HCT116 (cell line): ENCODE measurements around the gene C16orf74. TPM values are rescaled to one million over a fixed set of nuclear protein-coding genes. Genes with fewer than 3 reads are reported as not detected.

Source experiments
- ATAC-seq: fragments of 200-7000 bp; cut with Tn5 transposase; 2 replicates; pipeline ENCODE4 v1.9.1; 2020; ENCODE audit warnings: mild to moderate bottlenecking, moderate library complexity
- BruUV-seq: library from RNA; stranded (reverse); fragments of 400-500 nt; replicated peaks from 2 replicates; lab custom pipeline; 2021; lab: Mats Ljungman, UMichigan
- CTCF ChIA-PET: fragments of 300-600 bp; sonication (Branson Sonifier 250); formaldehyde crosslinking; loops from one replicate; lab custom pipeline; 2021; ENCODE audit warnings: antibody characterized with exemption; lab: Charles Lee
- POLR2A ChIA-PET: fragments of 300-600, 350-600 bp; sonication (Branson Sonifier 250); formaldehyde crosslinking; loops from one replicate; lab custom pipeline; 2021; ENCODE audit warnings: antibody characterized with exemption; lab: Charles Lee
- RAD21 ChIA-PET, 2 experiments: fragments of 300-600 bp; sonication (Branson Sonifier 250); formaldehyde crosslinking; loops; one replicate each; lab custom pipeline; 2023; ENCODE audit warnings: low total read pairs in 2 of 2; ENCODE audit not compliant: uncharacterized antibody in 2 of 2, unreplicated experiment in 2 of 2, low non-redundant PET in 1 of 2; lab: Charles Lee
- DNase-seq: peaks from one replicate; pipeline ENCODE4 v3.0.0-alpha.2; 2010; ENCODE audit warnings: low read depth, low spot score
- H2AFZ ChIP-seq: fragments of 200-600 bp; shearing (Covaris generic), sonication (generic); 2 replicates; pipeline ENCODE4 v1.6.1; 2017; ENCODE audit warnings: low read depth, mixed run types, mixed read lengths, antibody characterized with exemption, low read length; ENCODE audit not compliant: poor library complexity, severe bottlenecking
- H3K27ac ChIP-seq: 2 replicates; pipeline ENCODE4 v1.5.1; 2012; ENCODE audit warnings: low read depth, low read length
- H3K27me3 ChIP-seq: fragments of 200-600 bp; sonication (generic); 2 replicates; pipeline ENCODE4 v1.6.1; 2016; ENCODE audit warnings: mixed run types, low read length, mixed read lengths; ENCODE audit not compliant: insufficient read depth
- H3K36me3 ChIP-seq, 2 experiments: fragments of 200-500 bp in 1 of 2; fragments of 200-600 bp in 1 of 2; sonication (Bioruptor generic) in 1 of 2; sonication (generic) in 1 of 2; 2 replicates each; pipeline versions ENCODE4 v1.5.1 to v1.6.1; 2014 to 2016; ENCODE audit warnings: low read length in 2 of 2, inconsistent platforms in 1 of 2, mixed read lengths in 1 of 2, mixed run types in 1 of 2; ENCODE audit not compliant: insufficient read depth in 2 of 2, control insufficient read depth in 1 of 2
- H3K4me1 ChIP-seq, 2 experiments: fragments of 200-600 bp in 1 of 2; sonication (generic) in 1 of 2; 2 replicates each; pipeline versions ENCODE4 v1.5.1 to v1.6.1; 2012 to 2017; ENCODE audit warnings: low read length in 2 of 2, inconsistent platforms in 1 of 2, mild to moderate bottlenecking in 1 of 2, mixed read lengths in 1 of 2, mixed run types in 1 of 2, moderate library complexity in 1 of 2; ENCODE audit not compliant: insufficient read depth in 2 of 2, control insufficient read depth in 1 of 2
- H3K4me2 ChIP-seq: fragments of 200-600 bp; sonication (generic); 2 replicates; pipeline ENCODE4 v1.6.1; 2017; ENCODE audit warnings: mixed run types, low read length, mixed read lengths
- H3K4me3 ChIP-seq, 2 experiments: fragments of 200-600 bp in 1 of 2; sonication (generic) in 1 of 2; replicated peaks in 1 of 2; 2 replicates each; pipeline ENCODE4 v1.5.1; 2011 to 2016; ENCODE audit warnings: low read length in 2 of 2, control low read depth in 1 of 2, low read depth in 1 of 2, mild to moderate bottlenecking in 1 of 2, mixed read lengths in 1 of 2, mixed run types in 1 of 2
- H3K79me2 ChIP-seq: fragments of 200-600 bp; sonication (generic); 2 replicates; pipeline ENCODE4 v1.6.1; 2017; ENCODE audit warnings: mild to moderate bottlenecking, mixed run types, low read length, moderate library complexity, mixed read lengths; ENCODE audit not compliant: insufficient read depth
- H3K9ac ChIP-seq: fragments of 200-600 bp; sonication (generic); 2 replicates; pipeline ENCODE4 v1.6.1; 2016; ENCODE audit warnings: low read length, mixed read lengths
- H3K9me2 ChIP-seq: fragments of 200-600 bp; sonication (generic), shearing (Covaris generic); 2 replicates; pipeline ENCODE4 v1.6.1; 2017; ENCODE audit warnings: mixed run types, mild to moderate bottlenecking, moderate library complexity; ENCODE audit not compliant: insufficient read depth
- H3K9me3 ChIP-seq, 2 experiments: fragments of 200-500 bp in 1 of 2; fragments of 200-600 bp in 1 of 2; sonication (Bioruptor generic) in 1 of 2; sonication (generic) in 1 of 2; 2 replicates each; pipeline ENCODE4 v1.6.1; 2014 to 2017; ENCODE audit warnings: low read length in 2 of 2, mixed read lengths in 2 of 2, inconsistent platforms in 1 of 2, low read depth in 1 of 2, mild to moderate bottlenecking in 1 of 2, mixed run types in 1 of 2, moderate library complexity in 1 of 2; ENCODE audit not compliant: control insufficient read depth in 1 of 2, insufficient read depth in 1 of 2
- H4K20me1 ChIP-seq: fragments of 200-600 bp; sonication (generic), shearing (Covaris generic); 2 replicates; pipeline ENCODE4 v1.6.1; 2017; ENCODE audit warnings: mixed run types, mild to moderate bottlenecking, moderate library complexity; ENCODE audit not compliant: insufficient read depth
- CBX3 ChIP-seq: IDR thresholded peaks from 2 replicates; pipeline ENCODE4 v1.6.1; 2012; ENCODE audit warnings: low read depth
- CEBPB ChIP-seq: IDR thresholded peaks from 2 replicates; pipeline ENCODE4 v1.6.1; 2012; ENCODE audit warnings: low read depth
- EGR1 ChIP-seq: IDR thresholded peaks from 2 replicates; pipeline ENCODE4 v1.6.1; 2012; ENCODE audit warnings: low read depth
- EZH2 ChIP-seq: fragments of 200-600 bp; sonication (generic); IDR thresholded peaks from 2 replicates; pipeline ENCODE4 v1.6.1; 2017; ENCODE audit warnings: antibody characterized with exemption, mixed run types
- EZH2phosphoT487 ChIP-seq: fragments of 200-600 bp; IDR thresholded peaks from 2 replicates; pipeline ENCODE4 v1.6.1; 2018; ENCODE audit warnings: antibody characterized with exemption, borderline replicate concordance
- FOSL1 ChIP-seq: IDR thresholded peaks from 2 replicates; pipeline ENCODE4 v1.6.1; 2012; ENCODE audit warnings: low read depth
- JUND ChIP-seq: IDR thresholded peaks from 2 replicates; pipeline ENCODE4 v1.6.1; 2012
- POLR2AphosphoS5 ChIP-seq: IDR thresholded peaks from 2 replicates; pipeline ENCODE4 v1.6.1; 2011; ENCODE audit warnings: mild to moderate bottlenecking, low read depth, low read length, moderate library complexity
- RAD21 ChIP-seq: IDR thresholded peaks from 2 replicates; pipeline ENCODE4 v1.6.1; 2012; ENCODE audit warnings: low read depth, mild to moderate bottlenecking
- SIN3A ChIP-seq: IDR thresholded peaks from 2 replicates; pipeline ENCODE4 v1.6.1; 2012; ENCODE audit warnings: low read depth
- SP1 ChIP-seq: IDR thresholded peaks from 2 replicates; pipeline ENCODE4 v1.6.1; 2012; ENCODE audit warnings: low read depth
- SRF ChIP-seq: IDR thresholded peaks from 2 replicates; pipeline ENCODE4 v1.6.1; 2012; ENCODE audit warnings: low read depth
- YY1 ChIP-seq: IDR thresholded peaks from 2 replicates; pipeline ENCODE4 v1.6.1; 2011; ENCODE audit warnings: low read length, low read depth, moderate library complexity, mild to moderate bottlenecking; ENCODE audit not compliant: insufficient replicate concordance; ENCODE audit errors: extremely low read depth
- ZFX ChIP-seq: fragments of 450-650 bp; IDR thresholded peaks from 2 replicates; pipeline ENCODE4 v1.6.1; 2017
- ZNF274 ChIP-seq: fragments of 200-500 bp; sonication (Bioruptor generic); IDR thresholded peaks from 2 replicates; pipeline ENCODE4 v1.6.1; 2014; ENCODE audit warnings: mild to moderate bottlenecking, low read depth, low read length, inconsistent platforms
- intact Hi-C: fragments of 100-400 bp; cut with micrococcal nuclease; formaldehyde crosslinking; loops from 2 replicates; pipeline ENCODE4 v1.10.0; 2022
- total RNA-seq: library from RNA; stranded (reverse); gene quantifications from one replicate; pipeline ENCODE4 v1.2.1, GENCODE V29; 2021; ENCODE audit not compliant: unreplicated experiment
- TF ChIP-seq, protein P1 (sequence below): IDR thresholded peaks from 2 replicates; pipeline ENCODE4 v1.6.1; 2011; ENCODE audit warnings: mild to moderate bottlenecking, low read length, moderate library complexity; ENCODE audit not compliant: insufficient replicate concordance; ENCODE audit errors: extremely low read depth
- TF ChIP-seq, protein P2 (sequence below): IDR thresholded peaks from 2 replicates; pipeline ENCODE4 v1.6.1; 2012
- TF ChIP-seq, protein P3 (sequence below), 3 experiments: fragments of 200-600 bp in 1 of 3; sonication (generic) in 1 of 3; IDR thresholded peaks in 2 of 3; conservative IDR thresholded peaks in 1 of 3; 2 replicates each; pipeline ENCODE4 v1.5.1; 2012 to 2017; ENCODE audit warnings: low read depth in 2 of 3, low read length in 2 of 3, antibody characterized with exemption in 1 of 3, borderline replicate concordance in 1 of 3, control low read depth in 1 of 3, mild to moderate bottlenecking in 1 of 3, mixed read lengths in 1 of 3, mixed run types in 1 of 3, moderate library complexity in 1 of 3; ENCODE audit not compliant: insufficient read depth in 1 of 3

Gene C16orf74
- total RNA-seq, 1 experiment from 2014 or later = 30.0 TPM

DNA sequence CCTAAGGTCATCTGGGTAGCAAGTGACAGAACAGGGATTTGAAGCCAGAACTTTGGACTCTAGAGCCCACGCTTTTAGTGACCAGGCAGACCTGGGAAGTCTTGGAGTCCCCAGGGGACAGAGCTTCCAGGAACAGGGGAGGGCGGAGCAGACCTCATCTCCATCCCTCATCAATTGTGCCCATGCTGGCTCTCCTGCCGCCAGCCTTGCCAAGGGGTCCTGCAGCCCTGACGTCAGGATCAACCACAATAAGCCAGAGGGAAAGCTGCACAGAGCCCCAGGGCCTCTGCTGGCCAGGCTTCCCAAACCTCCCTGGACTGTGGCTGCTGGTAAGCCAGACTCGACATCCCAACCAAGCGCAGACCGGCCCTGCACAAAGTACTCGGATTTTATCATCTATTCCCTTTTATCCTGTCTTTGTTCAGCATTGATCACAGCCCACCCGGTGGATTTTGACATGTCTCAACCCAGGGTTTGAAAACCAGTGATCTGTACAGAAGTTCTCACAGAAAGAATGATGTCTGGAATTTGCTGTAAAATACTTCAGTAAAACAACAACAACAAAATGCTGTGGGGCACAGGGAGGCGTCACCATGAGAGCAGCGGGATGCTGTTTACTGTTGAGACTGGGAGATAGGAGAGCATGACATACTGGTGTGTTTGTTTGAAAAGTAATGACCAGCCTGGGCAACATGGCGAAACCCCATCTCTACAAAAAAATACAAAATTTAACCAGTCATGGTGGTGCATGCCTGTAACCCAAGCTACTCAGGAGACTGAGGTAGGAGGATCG, 11.8 kb downstream of the C16orf74 start:
- POLR2A ChIA-PET = no interaction called here
- H4K20me1 ChIP-seq = no peaks in the 10 kb centered on the region
- no peak overlapping the region for H2AFZ ChIP-seq
- RAD21 ChIA-PET = no interaction called here
- intact Hi-C loops = no loop called here
- H3K27ac ChIP-seq = no peak overlapping the region
- H3K9me2 ChIP-seq = no peaks in the 10 kb centered on the region
- H3K27me3 ChIP-seq = no peaks in the 10 kb centered on the region
- CTCF ChIA-PET = no interaction called here
- TF ChIP-seq, protein P1, sequence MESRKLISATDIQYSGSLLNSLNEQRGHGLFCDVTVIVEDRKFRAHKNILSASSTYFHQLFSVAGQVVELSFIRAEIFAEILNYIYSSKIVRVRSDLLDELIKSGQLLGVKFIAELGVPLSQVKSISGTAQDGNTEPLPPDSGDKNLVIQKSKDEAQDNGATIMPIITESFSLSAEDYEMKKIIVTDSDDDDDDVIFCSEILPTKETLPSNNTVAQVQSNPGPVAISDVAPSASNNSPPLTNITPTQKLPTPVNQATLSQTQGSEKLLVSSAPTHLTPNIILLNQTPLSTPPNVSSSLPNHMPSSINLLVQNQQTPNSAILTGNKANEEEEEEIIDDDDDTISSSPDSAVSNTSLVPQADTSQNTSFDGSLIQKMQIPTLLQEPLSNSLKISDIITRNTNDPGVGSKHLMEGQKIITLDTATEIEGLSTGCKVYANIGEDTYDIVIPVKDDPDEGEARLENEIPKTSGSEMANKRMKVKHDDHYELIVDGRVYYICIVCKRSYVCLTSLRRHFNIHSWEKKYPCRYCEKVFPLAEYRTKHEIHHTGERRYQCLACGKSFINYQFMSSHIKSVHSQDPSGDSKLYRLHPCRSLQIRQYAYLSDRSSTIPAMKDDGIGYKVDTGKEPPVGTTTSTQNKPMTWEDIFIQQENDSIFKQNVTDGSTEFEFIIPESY = no peak
- TF ChIP-seq YY1 (no peak), EZH2phosphoT487 (no peak), SIN3A (no peak), CBX3 (no peak), RAD21 (no peak), JUND (no peak), SRF (no peak), CEBPB (no peak), ZFX (no peak), POLR2AphosphoS5 (no peak), FOSL1 (no peak), EGR1 (no peak), EZH2 (no peak), ZNF274 (no peak), SP1 (no peak)
- TF ChIP-seq, protein P2, sequence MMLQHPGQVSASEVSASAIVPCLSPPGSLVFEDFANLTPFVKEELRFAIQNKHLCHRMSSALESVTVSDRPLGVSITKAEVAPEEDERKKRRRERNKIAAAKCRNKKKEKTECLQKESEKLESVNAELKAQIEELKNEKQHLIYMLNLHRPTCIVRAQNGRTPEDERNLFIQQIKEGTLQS = no peak
- TF ChIP-seq, protein P3, sequence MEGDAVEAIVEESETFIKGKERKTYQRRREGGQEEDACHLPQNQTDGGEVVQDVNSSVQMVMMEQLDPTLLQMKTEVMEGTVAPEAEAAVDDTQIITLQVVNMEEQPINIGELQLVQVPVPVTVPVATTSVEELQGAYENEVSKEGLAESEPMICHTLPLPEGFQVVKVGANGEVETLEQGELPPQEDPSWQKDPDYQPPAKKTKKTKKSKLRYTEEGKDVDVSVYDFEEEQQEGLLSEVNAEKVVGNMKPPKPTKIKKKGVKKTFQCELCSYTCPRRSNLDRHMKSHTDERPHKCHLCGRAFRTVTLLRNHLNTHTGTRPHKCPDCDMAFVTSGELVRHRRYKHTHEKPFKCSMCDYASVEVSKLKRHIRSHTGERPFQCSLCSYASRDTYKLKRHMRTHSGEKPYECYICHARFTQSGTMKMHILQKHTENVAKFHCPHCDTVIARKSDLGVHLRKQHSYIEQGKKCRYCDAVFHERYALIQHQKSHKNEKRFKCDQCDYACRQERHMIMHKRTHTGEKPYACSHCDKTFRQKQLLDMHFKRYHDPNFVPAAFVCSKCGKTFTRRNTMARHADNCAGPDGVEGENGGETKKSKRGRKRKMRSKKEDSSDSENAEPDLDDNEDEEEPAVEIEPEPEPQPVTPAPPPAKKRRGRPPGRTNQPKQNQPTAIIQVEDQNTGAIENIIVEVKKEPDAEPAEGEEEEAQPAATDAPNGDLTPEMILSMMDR (IDR thresholded peaks at IDR 0.05 in 2 of 3, conservative IDR thresholded peaks at IDR 0.05 in 1 of 3; ENCODE audit: borderline replicate concordance in 1 of 3, insufficient read depth in 1 of 3, low read depth in 2 of 3, low read length in 2 of 3) = no peak
- H3K4me1 ChIP-seq = no peaks in the 10 kb centered on the region
- no peak overlapping the region for H3K9ac ChIP-seq
- no TSS peak for BruUV-seq
- ATAC-seq (no peak), DNase-seq (no peak)
- peaks cover 0 to 5% of the 10 kb centered on the region in 2 experiments; a peak in 1 of 4 replicates for H3K36me3 ChIP-seq
- H3K4me3 ChIP-seq = no peak overlapping the region
- H3K79me2 ChIP-seq = peaks cover 11% of the 10 kb centered on the region
- no peak overlapping the region for H3K4me2 ChIP-seq
- no peaks in the 10 kb centered on the region for H3K9me3 ChIP-seq
